Ovary (tissue), 3 donors: ENCODE data around the gene CXorf49.
"Not testable (repeated sequence)": the region's sequence is repeated elsewhere in the genome, so short reads cannot be mapped to it uniquely, and the experiment has no call there.

Source experiments
- EP300 ChIP-seq: sonication (generic); formaldehyde crosslinking; IDR thresholded peaks from one replicate; pipeline ENCODE4 v1.6.1; 2017; ENCODE audit warnings: antibody characterized with exemption
- POLR2A ChIP-seq: fragments of 450-650 bp; IDR thresholded peaks from one replicate; pipeline ENCODE4 v1.6.1; 2017; ENCODE audit warnings: antibody characterized with exemption, mild to moderate bottlenecking, moderate library complexity
- TF ChIP-seq, protein P1 (sequence below), 3 donors: fragments of 450-650 bp in 2 of 3; fragments of 200-600 bp in 1 of 3; IDR thresholded peaks; one replicate each; pipeline versions ENCODE4 v1.5.1 to v1.8.0; 2016 to 2022; ENCODE audit warnings: antibody characterized with exemption in 3 of 3, mild to moderate bottlenecking in 1 of 3
- donor health status: DM: no; HTN: no; CAD: no.

- TF ChIP-seq, protein P1, sequence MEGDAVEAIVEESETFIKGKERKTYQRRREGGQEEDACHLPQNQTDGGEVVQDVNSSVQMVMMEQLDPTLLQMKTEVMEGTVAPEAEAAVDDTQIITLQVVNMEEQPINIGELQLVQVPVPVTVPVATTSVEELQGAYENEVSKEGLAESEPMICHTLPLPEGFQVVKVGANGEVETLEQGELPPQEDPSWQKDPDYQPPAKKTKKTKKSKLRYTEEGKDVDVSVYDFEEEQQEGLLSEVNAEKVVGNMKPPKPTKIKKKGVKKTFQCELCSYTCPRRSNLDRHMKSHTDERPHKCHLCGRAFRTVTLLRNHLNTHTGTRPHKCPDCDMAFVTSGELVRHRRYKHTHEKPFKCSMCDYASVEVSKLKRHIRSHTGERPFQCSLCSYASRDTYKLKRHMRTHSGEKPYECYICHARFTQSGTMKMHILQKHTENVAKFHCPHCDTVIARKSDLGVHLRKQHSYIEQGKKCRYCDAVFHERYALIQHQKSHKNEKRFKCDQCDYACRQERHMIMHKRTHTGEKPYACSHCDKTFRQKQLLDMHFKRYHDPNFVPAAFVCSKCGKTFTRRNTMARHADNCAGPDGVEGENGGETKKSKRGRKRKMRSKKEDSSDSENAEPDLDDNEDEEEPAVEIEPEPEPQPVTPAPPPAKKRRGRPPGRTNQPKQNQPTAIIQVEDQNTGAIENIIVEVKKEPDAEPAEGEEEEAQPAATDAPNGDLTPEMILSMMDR (IDR thresholded peaks at IDR 0.05): not testable (repeated sequence)
- TF ChIP-seq EP300, POLR2A: not testable (repeated sequence)
Measured at GRCh38 chrX:71676068-71676795, 41.9 kb downstream of the CXorf49 start.
